ENCODE measurements around the gene ASS1.

GRCh38 chr9:130405657-130406257 lies 39.0 kb upstream of the ASS1 start:
- no peak for TF ChIP-seq POLR2A (IDR thresholded peaks at IDR 0.05; ENCODE audit: low read length)
- TF ChIP-seq GATA1 (IDR thresholded peaks at IDR 0.05; ENCODE audit: low read depth, low read length), result no peak
